OCI-LY1 (cell line): ENCODE measurements around the gene DOCK6.

Source experiments
- H2AFZ ChIP-seq: fragments of 200-600 bp; sonication (generic), shearing (Covaris generic); 2 replicates; pipeline ENCODE4 v1.6.0; 2014; ENCODE audit warnings: antibody characterized with exemption, mild to moderate bottlenecking, low read length
- H3F3A ChIP-seq: fragments of 200-600 bp; sonication (generic), shearing (Covaris generic); 2 replicates; pipeline ENCODE4 v1.6.0; 2014; ENCODE audit warnings: mild to moderate bottlenecking, antibody characterized with exemption, low read length, moderate library complexity; ENCODE audit not compliant: insufficient read depth
- H3K27ac ChIP-seq: fragments of 200-600 bp; sonication (generic); 2 replicates; pipeline ENCODE4 v1.5.1; 2014; ENCODE audit warnings: low read length, mixed run types, mild to moderate bottlenecking, low read depth; ENCODE audit not compliant: poor library complexity, severe bottlenecking
- H3K27me3 ChIP-seq: fragments of 200-600 bp; sonication (generic); 2 replicates; pipeline ENCODE4 v1.6.0; 2014; ENCODE audit warnings: antibody characterized with exemption, mild to moderate bottlenecking, low read length, moderate library complexity; ENCODE audit not compliant: insufficient read depth
- H3K36me3 ChIP-seq: fragments of 200-600 bp; sonication (generic); 2 replicates; pipeline ENCODE4 v1.6.1; 2014; ENCODE audit warnings: mild to moderate bottlenecking, antibody characterized with exemption, low read length, moderate library complexity, mixed read lengths; ENCODE audit not compliant: insufficient read depth
- H3K4me1 ChIP-seq: fragments of 200-600 bp; sonication (generic); 2 replicates; pipeline ENCODE4 v1.5.1; 2014; ENCODE audit warnings: mild to moderate bottlenecking, low read length, moderate library complexity; ENCODE audit not compliant: insufficient read depth, severe bottlenecking
- H3K4me2 ChIP-seq: fragments of 200-600 bp; sonication (generic), shearing (Covaris generic); 2 replicates; pipeline ENCODE4 v1.6.1; 2014; ENCODE audit warnings: low read length
- H3K4me3 ChIP-seq: fragments of 200-600 bp; sonication (generic); 2 replicates; pipeline ENCODE4 v1.5.1; 2014; ENCODE audit warnings: low read length, low read depth, mild to moderate bottlenecking, mixed read lengths; ENCODE audit not compliant: poor library complexity, severe bottlenecking
- H3K79me2 ChIP-seq: fragments of 200-600 bp; shearing (Covaris generic); 2 replicates; pipeline ENCODE4 v1.6.1; 2016; ENCODE audit warnings: mixed run types, low read length, mixed read lengths; ENCODE audit not compliant: insufficient read depth
- H3K9ac ChIP-seq: fragments of 200-600 bp; sonication (generic), shearing (Covaris generic); 2 replicates; pipeline ENCODE4 v1.6.1; 2014; ENCODE audit warnings: mild to moderate bottlenecking, low read length, mixed read lengths
- H3K9me2 ChIP-seq: fragments of 200-600 bp; sonication (generic), shearing (Covaris generic); 2 replicates; pipeline ENCODE4 v1.6.1; 2014; ENCODE audit warnings: low read depth, mild to moderate bottlenecking, low read length, mixed read lengths
- H3K9me3 ChIP-seq: fragments of 200-600 bp; shearing (Covaris generic); 2 replicates; pipeline ENCODE4 v1.6.1; 2014; ENCODE audit warnings: low read length, mixed read lengths
- H4K20me1 ChIP-seq: fragments of 200-600 bp; sonication (generic), shearing (Covaris generic); 2 replicates; pipeline ENCODE4 v1.6.0; 2016; ENCODE audit warnings: mild to moderate bottlenecking, low read length; ENCODE audit not compliant: insufficient read depth
- EZH2 ChIP-seq: fragments of 200-600 bp; sonication (generic), shearing (Covaris generic); IDR thresholded peaks from 2 replicates; pipeline ENCODE4 v1.8.0; 2017; ENCODE audit warnings: borderline replicate concordance, mixed run types, mild to moderate bottlenecking, antibody characterized with exemption, low read length, moderate library complexity, mixed read lengths
- TF ChIP-seq, protein P1 (sequence below): fragments of 200-600 bp; sonication (generic), shearing (Covaris generic); IDR thresholded peaks from 2 replicates; pipeline ENCODE4 v1.5.1; 2017; ENCODE audit warnings: mild to moderate bottlenecking, antibody characterized with exemption, low read length, moderate library complexity, mixed read lengths

The DOCK6 gene

DNA sequence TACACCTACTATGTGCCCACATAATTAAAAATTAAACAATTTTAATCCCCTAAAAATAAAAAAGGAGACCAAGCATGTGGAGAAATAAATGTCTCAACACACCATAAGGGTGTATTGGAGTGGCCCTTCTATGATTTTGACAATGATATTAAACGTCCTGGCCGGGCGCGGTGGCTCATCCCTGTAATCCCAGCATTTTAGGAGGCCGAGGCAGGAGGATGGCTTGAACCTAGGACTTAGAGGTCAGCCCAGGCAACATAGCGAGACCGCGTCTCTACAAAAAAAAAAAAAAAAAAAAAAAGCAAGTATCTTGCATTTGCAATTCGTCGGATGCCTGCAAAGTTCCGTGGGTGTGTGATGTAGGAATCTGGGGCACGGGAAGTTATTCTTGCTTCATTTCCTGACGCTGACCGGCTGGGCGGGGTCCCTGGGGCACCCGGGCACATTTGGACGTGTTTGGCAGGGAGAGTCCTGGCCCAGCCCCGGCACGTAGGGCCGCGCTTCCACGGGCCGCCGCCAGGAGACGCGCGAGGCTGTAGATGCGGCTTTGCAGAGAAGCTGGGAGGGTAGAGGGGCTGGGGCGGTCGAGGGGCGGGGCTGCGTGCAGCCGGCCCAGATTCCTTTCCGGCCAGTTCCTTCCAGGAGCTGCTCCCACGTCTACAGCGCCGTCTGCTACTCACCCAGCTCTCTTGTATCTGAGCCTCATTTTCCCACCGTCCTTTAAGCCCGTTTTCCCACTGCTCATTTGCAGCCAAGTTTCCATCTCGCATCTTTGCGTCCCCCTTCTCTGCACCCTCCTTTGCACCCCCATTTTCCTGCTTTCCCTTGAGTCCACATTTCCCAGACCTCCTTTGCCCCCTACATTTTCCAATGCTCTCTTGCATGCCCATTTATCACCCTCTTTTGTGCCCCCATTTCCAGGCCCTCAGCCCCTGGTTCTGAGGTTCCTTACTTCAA lies 31.4 kb upstream of the DOCK6 start:
- Histone ChIP-seq H3K4me2 (peak overlapping the region; percentile 37), H4K20me1 (no peaks in the 10 kb centered on the region), H3K36me3 (no peaks in the 10 kb centered on the region), H3K4me3 (peak overlapping the region; percentile 26), H3K4me1 (peaks cover 5% of the 10 kb centered on the region), H3K27me3 (no peaks in the 10 kb centered on the region; the same call in 1 of the 2 replicates), H3F3A (no peaks in the 10 kb centered on the region), H3K9me3 (no peaks in the 10 kb centered on the region), H3K27ac (no peak overlapping the region), H3K9ac (no peak overlapping the region), H3K9me2 (no peaks in the 10 kb centered on the region), H3K79me2 (no peaks in the 10 kb centered on the region), H2AFZ (no peak overlapping the region)
- TF ChIP-seq EZH2: no peak
- TF ChIP-seq, protein P1, sequence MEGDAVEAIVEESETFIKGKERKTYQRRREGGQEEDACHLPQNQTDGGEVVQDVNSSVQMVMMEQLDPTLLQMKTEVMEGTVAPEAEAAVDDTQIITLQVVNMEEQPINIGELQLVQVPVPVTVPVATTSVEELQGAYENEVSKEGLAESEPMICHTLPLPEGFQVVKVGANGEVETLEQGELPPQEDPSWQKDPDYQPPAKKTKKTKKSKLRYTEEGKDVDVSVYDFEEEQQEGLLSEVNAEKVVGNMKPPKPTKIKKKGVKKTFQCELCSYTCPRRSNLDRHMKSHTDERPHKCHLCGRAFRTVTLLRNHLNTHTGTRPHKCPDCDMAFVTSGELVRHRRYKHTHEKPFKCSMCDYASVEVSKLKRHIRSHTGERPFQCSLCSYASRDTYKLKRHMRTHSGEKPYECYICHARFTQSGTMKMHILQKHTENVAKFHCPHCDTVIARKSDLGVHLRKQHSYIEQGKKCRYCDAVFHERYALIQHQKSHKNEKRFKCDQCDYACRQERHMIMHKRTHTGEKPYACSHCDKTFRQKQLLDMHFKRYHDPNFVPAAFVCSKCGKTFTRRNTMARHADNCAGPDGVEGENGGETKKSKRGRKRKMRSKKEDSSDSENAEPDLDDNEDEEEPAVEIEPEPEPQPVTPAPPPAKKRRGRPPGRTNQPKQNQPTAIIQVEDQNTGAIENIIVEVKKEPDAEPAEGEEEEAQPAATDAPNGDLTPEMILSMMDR: peak; percentile 95

DNA sequence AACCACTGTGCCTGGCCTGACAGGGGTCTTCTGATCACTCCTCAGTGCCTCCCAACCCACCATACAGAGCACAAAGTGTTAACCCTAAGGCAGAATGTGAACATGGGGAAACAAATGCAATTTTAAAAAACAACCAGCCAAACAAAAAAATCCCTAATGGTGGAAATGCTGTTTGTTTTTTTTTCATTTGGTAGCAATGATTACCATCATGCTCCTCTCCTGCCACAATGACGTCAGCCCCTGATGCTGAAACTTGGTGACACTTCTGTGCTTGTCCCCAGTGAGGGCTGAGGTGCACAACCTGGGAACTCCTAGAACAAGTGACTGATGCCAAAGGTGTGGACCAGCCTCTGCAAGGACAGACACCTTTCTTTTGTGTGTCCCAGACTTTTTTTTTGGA lies 29.7 kb upstream of the DOCK6 start:
- Histone ChIP-seq H3K4me1 (peaks cover 5% of the 10 kb centered on the region), H3K36me3 (no peaks in the 10 kb centered on the region), H3K9me2 (no peaks in the 10 kb centered on the region)

DNA sequence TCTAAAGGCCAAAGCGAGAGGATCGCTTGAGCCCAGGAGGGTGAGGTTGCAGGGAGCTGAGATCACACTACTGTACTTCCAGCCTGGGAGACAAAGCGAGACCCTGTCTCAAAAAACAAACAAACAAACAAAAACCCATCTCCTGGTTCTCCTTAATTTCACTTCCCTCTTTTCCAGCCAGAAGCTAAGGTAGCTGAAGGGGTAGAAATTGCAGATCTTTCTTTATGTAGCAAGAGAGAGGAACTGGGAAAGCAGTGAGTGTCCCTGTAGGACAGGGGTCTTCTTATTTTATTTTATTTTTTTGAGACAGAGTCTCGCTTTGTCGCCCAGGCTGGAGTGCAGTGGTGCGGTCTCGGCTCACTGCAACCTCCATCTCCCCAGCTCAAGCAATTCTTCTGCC lies 29.1 kb upstream of the DOCK6 start:
- Histone ChIP-seq H3K79me2 (no peaks in the 10 kb centered on the region), H3K9me3 (no peaks in the 10 kb centered on the region), H3F3A (no peaks in the 10 kb centered on the region), H3K4me1 (peaks cover 5% of the 10 kb centered on the region), H3K9me2 (no peaks in the 10 kb centered on the region), H3K4me2 (no peak overlapping the region), H3K4me3 (no peak overlapping the region), H3K27me3 (no peaks in the 10 kb centered on the region; the same call in 1 of the 2 replicates), H2AFZ (no peak overlapping the region), H3K36me3 (no peaks in the 10 kb centered on the region), H4K20me1 (no peaks in the 10 kb centered on the region), H3K27ac (no peak overlapping the region), H3K9ac (no peak overlapping the region)
- no peak for TF ChIP-seq EZH2
- TF ChIP-seq, protein P1: no peak

More for the DNA sequence above, 29.7 kb upstream of the DOCK6 start:
- Histone ChIP-seq H2AFZ (no peak overlapping the region), H3K9me3 (no peaks in the 10 kb centered on the region), H3K79me2 (no peaks in the 10 kb centered on the region), H3K4me2 (no peak overlapping the region), H3K9ac (no peak overlapping the region), H3K27me3 (no peaks in the 10 kb centered on the region; the same call in 1 of the 2 replicates), H3K4me3 (no peak overlapping the region), H3F3A (no peaks in the 10 kb centered on the region), H3K27ac (no peak overlapping the region), H4K20me1 (no peaks in the 10 kb centered on the region)
- TF ChIP-seq, protein P1: no peak
- TF ChIP-seq EZH2: no peak
